Ishikawa (cell line): ENCODE measurements around the gene SDK1.

Experiments
- CEBPB ChIP-seq: IDR thresholded peaks from 2 replicates; pipeline ENCODE4 v1.6.1; 2012
- CREB1 ChIP-seq: IDR thresholded peaks from 2 replicates; pipeline ENCODE4 v1.6.1; 2012; ENCODE audit warnings: low read depth
- EGR1 ChIP-seq: IDR thresholded peaks from 2 replicates; pipeline ENCODE4 v1.6.1; 2012
- EP300 ChIP-seq: IDR thresholded peaks from 2 replicates; pipeline ENCODE4 v1.6.1; 2012; ENCODE audit warnings: borderline replicate concordance
- FOXM1 ChIP-seq: IDR thresholded peaks from 2 replicates; pipeline ENCODE4 v1.6.1; 2012; ENCODE audit warnings: low read depth, borderline replicate concordance
- MAX ChIP-seq: IDR thresholded peaks from 2 replicates; pipeline ENCODE4 v1.6.1; 2012
- NFIC ChIP-seq: IDR thresholded peaks from 2 replicates; pipeline ENCODE4 v1.6.1; 2012
- RAD21 ChIP-seq: IDR thresholded peaks from 2 replicates; pipeline ENCODE4 v1.6.1; 2012; ENCODE audit warnings: low read depth
- REST ChIP-seq: IDR thresholded peaks from 2 replicates; pipeline ENCODE4 v1.6.1; 2012; ENCODE audit warnings: low read depth, mild to moderate bottlenecking
- TAF1 ChIP-seq: IDR thresholded peaks from 2 replicates; pipeline ENCODE4 v1.6.1; 2012; ENCODE audit warnings: low read depth, mild to moderate bottlenecking
- TCF12 ChIP-seq: IDR thresholded peaks from 2 replicates; pipeline ENCODE4 v1.6.1; 2012; ENCODE audit warnings: low read depth
- TEAD4 ChIP-seq: IDR thresholded peaks from 2 replicates; pipeline ENCODE4 v1.6.1; 2012
- USF1 ChIP-seq: IDR thresholded peaks from 2 replicates; pipeline ENCODE4 v1.6.1; 2012
- YY1 ChIP-seq: IDR thresholded peaks from 2 replicates; pipeline ENCODE4 v1.6.1; 2012; ENCODE audit warnings: low read depth
- ZBTB7A ChIP-seq: IDR thresholded peaks from 2 replicates; pipeline ENCODE4 v1.6.1; 2012; ENCODE audit warnings: low read depth

SDK1 gene

GRCh38 chr7:3979611-3980299 lies 678.7 kb downstream of the SDK1 start:
- no peak for TF ChIP-seq REST
- no peak for TF ChIP-seq TEAD4
- no peak for TF ChIP-seq EP300
- no peak for TF ChIP-seq YY1
- no peak for TF ChIP-seq MAX
- no peak for TF ChIP-seq NFIC
- TF ChIP-seq ZBTB7A = no peak
- TF ChIP-seq CREB1 = no peak
- TF ChIP-seq EGR1 = no peak
- TF ChIP-seq USF1 = no peak
- TF ChIP-seq FOXM1 = no peak
- TF ChIP-seq RAD21 = no peak
- no peak for TF ChIP-seq CEBPB
- no peak for TF ChIP-seq TCF12

- TF ChIP-seq YY1 (no peak), EGR1 (no peak), TAF1 (no peak), REST (no peak), RAD21 (no peak)
These were observed 679.2 kb downstream of the SDK1 start for GRCh38 chr7:3980300-3980643.

- TF ChIP-seq YY1 (no peak), EP300 (no peak), FOXM1 (no peak), TCF12 (no peak), CEBPB (no peak), TAF1 (no peak)
These were observed 680.2 kb downstream of the SDK1 start for GRCh38 chr7:3981281-3981680.

- no peak for TF ChIP-seq RAD21
- no peak for TF ChIP-seq EGR1
- no peak for TF ChIP-seq CEBPB
- no peak for TF ChIP-seq REST
- no peak for TF ChIP-seq CREB1
- TF ChIP-seq MAX = no peak
- no peak for TF ChIP-seq YY1
- no peak for TF ChIP-seq USF1
- no peak for TF ChIP-seq ZBTB7A
- no peak for TF ChIP-seq NFIC
- no peak for TF ChIP-seq FOXM1
- TF ChIP-seq TAF1 = no peak
- TF ChIP-seq TCF12 = no peak
- TF ChIP-seq EP300 = no peak
- TF ChIP-seq TEAD4 = no peak
These were observed 683.4 kb downstream of the SDK1 start for GRCh38 chr7:3984456-3984855.

- TF ChIP-seq EGR1 (no peak), NFIC (no peak), EP300 (no peak), FOXM1 (no peak), ZBTB7A (no peak), RAD21 (no peak), CEBPB (no peak), TCF12 (no peak), TAF1 (no peak), USF1 (no peak), MAX (no peak), CREB1 (no peak)
These were observed 685.9 kb downstream of the SDK1 start for GRCh38 chr7:3986927-3987326.
